Epithelial cell of esophagus (primary cell): ENCODE measurements around the gene DDX5.
"Not testable (repeated sequence)": the region's sequence is repeated elsewhere in the genome, so short reads cannot be mapped to it uniquely, and the experiment has no call there.

Experiments used
- DNase-seq: peaks from one replicate; pipeline ENCODE4 v3.0.0; 2010; ENCODE audit warnings: low read depth
- H3K4me3 ChIP-seq: 2 replicates; pipeline ENCODE4 v1.5.1; 2011; ENCODE audit warnings: mild to moderate bottlenecking, low read length, control low read depth
- CTCF ChIP-seq: IDR thresholded peaks from 2 replicates; pipeline ENCODE4 v1.5.1; 2011; ENCODE audit warnings: low read depth, mild to moderate bottlenecking, low read length, control low read depth, inconsistent platforms; ENCODE audit not compliant: insufficient read depth; ENCODE audit errors: missing control alignments

The DDX5 gene

GRCh38 chr17:64477849-64478248 lies 28.2 kb downstream of the DDX5 start:
- no peak for TF ChIP-seq CTCF
- H3K4me3 ChIP-seq = no peak overlapping the region
- DNase-seq = no peak

- no peak overlapping the region for H3K4me3 ChIP-seq
- TF ChIP-seq CTCF = no peak
- DNase-seq = peak; percentile 8
Measured at GRCh38 chr17:64472564-64472963, 33.5 kb downstream of the DDX5 start.

- no peak for TF ChIP-seq CTCF
- DNase-seq = no peak
- no peak overlapping the region for H3K4me3 ChIP-seq
Measured at GRCh38 chr17:64471440-64471839, 34.6 kb downstream of the DDX5 start.

GRCh38 chr17:64470625-64471024 lies 35.5 kb downstream of the DDX5 start:
- TF ChIP-seq CTCF = no peak
- no peak for DNase-seq
- H3K4me3 ChIP-seq = no peak overlapping the region

GRCh38 chr17:64466834-64467233 lies 39.3 kb downstream of the DDX5 start:
- H3K4me3 ChIP-seq, DNase-seq: not testable (repeated sequence)

GRCh38 chr17:64466019-64466735 lies 39.9 kb downstream of the DDX5 start:
- no peak for TF ChIP-seq CTCF
- no peak for DNase-seq
- no peak overlapping the region for H3K4me3 ChIP-seq

- TF ChIP-seq CTCF = no peak
- H3K4me3 ChIP-seq = no peak overlapping the region
- DNase-seq = no peak
Measured at GRCh38 chr17:64461788-64462187, 44.3 kb downstream of the DDX5 start.
